Tibial nerve (tissue), 4 donors: Measurements from ENCODE around the gene OR52E6.

Experiments
- EP300 ChIP-seq, 2 donors: sonication (generic); formaldehyde crosslinking; IDR thresholded peaks; one replicate each; pipeline ENCODE4 v1.6.1; 2017; ENCODE audit warnings: antibody characterized with exemption in 2 of 2, mild to moderate bottlenecking in 1 of 2
- POLR2A ChIP-seq, 2 donors: fragments of 450-650 bp; IDR thresholded peaks; one replicate each; pipeline ENCODE4 v1.6.1; 2017; ENCODE audit warnings: antibody characterized with exemption in 2 of 2, mild to moderate bottlenecking in 2 of 2, moderate library complexity in 2 of 2
- TF ChIP-seq, protein P1 (sequence below), 5 experiments: fragments of 200-600 bp in 3 of 5; fragments of 450-650 bp in 2 of 5; sonication (generic) in 3 of 5; IDR thresholded peaks; one replicate each; pipeline ENCODE4 v1.5.1; 2016 to 2019; ENCODE audit warnings: antibody characterized with exemption in 5 of 5, mild to moderate bottlenecking in 3 of 5, moderate library complexity in 2 of 5

DNA sequence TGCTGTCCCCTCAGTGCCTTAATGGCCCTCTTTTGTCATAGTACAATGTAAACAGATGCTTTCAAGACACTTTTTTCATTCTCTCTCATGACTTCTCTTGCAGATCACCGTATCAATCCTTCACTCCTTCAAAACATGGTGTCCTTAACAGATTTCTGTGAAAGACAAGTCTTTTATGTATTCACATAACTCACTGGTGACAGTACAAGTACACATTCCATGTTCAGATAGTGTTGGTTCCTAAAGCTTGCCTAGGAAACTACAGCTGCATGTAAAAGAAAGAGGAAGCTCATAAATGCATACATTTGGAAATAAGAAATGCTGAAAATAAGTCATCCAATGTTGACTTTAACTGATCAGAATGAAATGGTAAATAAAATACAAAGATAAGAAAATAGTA is 5.0 kb upstream of the OR52E6 start:
- TF ChIP-seq, protein P1, sequence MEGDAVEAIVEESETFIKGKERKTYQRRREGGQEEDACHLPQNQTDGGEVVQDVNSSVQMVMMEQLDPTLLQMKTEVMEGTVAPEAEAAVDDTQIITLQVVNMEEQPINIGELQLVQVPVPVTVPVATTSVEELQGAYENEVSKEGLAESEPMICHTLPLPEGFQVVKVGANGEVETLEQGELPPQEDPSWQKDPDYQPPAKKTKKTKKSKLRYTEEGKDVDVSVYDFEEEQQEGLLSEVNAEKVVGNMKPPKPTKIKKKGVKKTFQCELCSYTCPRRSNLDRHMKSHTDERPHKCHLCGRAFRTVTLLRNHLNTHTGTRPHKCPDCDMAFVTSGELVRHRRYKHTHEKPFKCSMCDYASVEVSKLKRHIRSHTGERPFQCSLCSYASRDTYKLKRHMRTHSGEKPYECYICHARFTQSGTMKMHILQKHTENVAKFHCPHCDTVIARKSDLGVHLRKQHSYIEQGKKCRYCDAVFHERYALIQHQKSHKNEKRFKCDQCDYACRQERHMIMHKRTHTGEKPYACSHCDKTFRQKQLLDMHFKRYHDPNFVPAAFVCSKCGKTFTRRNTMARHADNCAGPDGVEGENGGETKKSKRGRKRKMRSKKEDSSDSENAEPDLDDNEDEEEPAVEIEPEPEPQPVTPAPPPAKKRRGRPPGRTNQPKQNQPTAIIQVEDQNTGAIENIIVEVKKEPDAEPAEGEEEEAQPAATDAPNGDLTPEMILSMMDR (IDR thresholded peaks at IDR 0.05), result no peak
- TF ChIP-seq EP300 (IDR thresholded peaks at IDR 0.05), result no peak
- TF ChIP-seq POLR2A (IDR thresholded peaks at IDR 0.05), result no peak
